Nephron progenitor cell (in vitro differentiated cells): ENCODE data around the gene ABCC6.
"Not testable (repeated sequence)": the region's sequence is repeated elsewhere in the genome, so short reads cannot be mapped to it uniquely, and the experiment has no call there.

ENCODE experiments used
- DNase-seq: peaks from one replicate; pipeline ENCODE4 v3.0.0; 2021
- H3K27ac Mint-ChIP-seq: 2 replicates; pipeline ENCODE4 v1.8.0; 2021; ENCODE audit warnings: mild to moderate bottlenecking, moderate library complexity, mixed read lengths
- H3K27me3 Mint-ChIP-seq: 2 replicates; pipeline ENCODE4 v1.8.0; 2021; ENCODE audit warnings: mild to moderate bottlenecking, low read depth, mixed read lengths; ENCODE audit not compliant: poor library complexity
- H3K36me3 Mint-ChIP-seq: 2 replicates; pipeline ENCODE4 v1.8.0; 2021; ENCODE audit warnings: low read depth, mixed read lengths
- H3K4me1 Mint-ChIP-seq: 2 replicates; pipeline ENCODE4 v1.8.0; 2021; ENCODE audit warnings: mixed read lengths
- H3K4me3 Mint-ChIP-seq: 2 replicates; pipeline ENCODE4 v1.8.0; 2021; ENCODE audit warnings: mild to moderate bottlenecking, moderate library complexity, mixed read lengths
- H3K9me3 Mint-ChIP-seq: 2 replicates; pipeline ENCODE4 v1.8.0; 2021; ENCODE audit warnings: mild to moderate bottlenecking, moderate library complexity, mixed read lengths
- TF ChIP-seq, protein P1 (sequence below): fragments of 200-600 bp; sonication (generic); IDR thresholded peaks from 2 replicates; pipeline ENCODE4 v1.5.0; 2021; ENCODE audit warnings: antibody characterized with exemption

Gene ABCC6

DNA sequence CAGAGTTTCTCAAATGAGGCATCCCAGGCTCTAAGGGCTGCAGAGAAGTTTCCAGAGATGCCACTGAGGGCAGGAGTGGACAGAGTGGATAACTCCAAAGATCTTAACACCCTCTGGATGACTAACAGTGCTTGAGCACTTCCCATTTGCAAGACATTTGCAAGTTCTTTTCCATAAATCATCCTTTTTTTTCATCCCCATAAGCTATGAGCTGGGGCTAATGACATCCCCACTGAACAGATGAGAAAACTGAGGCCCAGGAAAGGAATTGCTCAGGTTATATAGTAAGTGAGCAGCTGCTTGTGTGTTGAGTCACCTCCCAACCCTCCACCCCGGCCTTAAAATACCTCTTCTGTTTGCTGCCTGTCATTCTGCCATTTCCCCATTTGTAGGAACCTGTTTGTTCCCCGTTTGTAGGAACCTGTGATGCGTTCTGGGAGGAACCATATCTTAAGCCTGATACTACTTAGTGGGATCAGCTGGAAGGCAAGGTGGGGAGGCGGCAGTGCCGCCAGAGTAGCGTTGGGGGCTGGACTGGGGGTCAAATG is 15.4 kb downstream of the ABCC6 start:
- H3K27ac Mint-ChIP-seq, DNase-seq, H3K4me1 Mint-ChIP-seq, H3K36me3 Mint-ChIP-seq, H3K9me3 Mint-ChIP-seq, H3K4me3 Mint-ChIP-seq, H3K27me3 Mint-ChIP-seq: not testable (repeated sequence)

DNA sequence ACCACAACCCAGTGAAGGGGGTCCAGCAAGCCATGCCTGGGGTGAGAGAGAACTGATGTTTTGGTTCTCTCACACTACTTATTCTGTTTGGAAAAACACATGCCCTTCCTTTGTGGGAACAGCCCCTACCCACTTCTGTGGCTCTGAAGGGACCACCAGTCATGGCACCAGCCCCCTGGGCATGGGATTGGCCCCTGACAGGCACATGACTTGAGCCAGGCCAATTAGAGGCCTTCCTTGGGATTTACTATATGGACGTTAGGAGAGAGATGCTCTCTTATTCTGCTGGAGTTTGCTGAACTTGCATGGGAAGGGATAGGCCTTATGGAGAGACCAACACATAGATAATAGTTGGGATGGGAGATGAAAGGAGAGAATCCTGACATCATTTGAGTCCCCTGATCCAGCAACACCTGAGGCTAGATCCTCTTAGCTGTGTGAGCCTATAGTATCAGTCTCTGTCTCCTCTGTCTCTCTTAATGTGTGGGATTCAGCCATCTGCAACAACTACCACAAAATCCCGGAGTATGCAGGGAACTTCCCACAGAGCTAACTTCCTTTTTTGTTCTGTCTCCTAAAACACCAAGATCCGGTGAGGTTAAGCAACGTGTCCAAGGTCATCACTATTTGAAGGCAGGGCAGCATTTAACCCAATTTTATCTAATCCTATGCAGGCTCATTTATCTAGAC is 16.1 kb downstream of the ABCC6 start:
- not testable (repeated sequence) for H3K36me3 Mint-ChIP-seq, H3K27ac Mint-ChIP-seq, H3K27me3 Mint-ChIP-seq, H3K9me3 Mint-ChIP-seq, H3K4me1 Mint-ChIP-seq, H3K4me3 Mint-ChIP-seq, DNase-seq

DNA sequence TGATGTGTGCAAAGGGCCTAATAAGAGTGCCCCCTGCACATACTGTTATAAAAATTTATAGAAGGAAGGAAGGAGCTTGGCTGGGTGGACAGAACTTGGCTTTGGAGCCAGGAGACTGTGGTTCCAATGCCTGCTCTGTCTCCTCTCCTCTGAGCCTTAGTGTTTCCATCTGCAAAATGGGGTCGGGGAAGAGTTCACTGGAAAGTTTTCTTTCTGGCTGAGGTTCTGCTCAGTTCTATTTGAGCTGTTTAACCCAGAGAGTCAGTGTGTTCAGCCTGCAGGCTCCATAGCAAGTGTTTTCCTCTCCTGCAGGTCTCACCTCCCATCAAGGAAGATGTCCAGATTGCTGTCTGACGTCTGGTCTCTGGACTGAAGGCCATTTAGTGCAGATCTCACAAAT is 17.4 kb downstream of the ABCC6 start:
- H3K4me3 Mint-ChIP-seq, H3K9me3 Mint-ChIP-seq, H3K36me3 Mint-ChIP-seq: not testable (repeated sequence)

DNA sequence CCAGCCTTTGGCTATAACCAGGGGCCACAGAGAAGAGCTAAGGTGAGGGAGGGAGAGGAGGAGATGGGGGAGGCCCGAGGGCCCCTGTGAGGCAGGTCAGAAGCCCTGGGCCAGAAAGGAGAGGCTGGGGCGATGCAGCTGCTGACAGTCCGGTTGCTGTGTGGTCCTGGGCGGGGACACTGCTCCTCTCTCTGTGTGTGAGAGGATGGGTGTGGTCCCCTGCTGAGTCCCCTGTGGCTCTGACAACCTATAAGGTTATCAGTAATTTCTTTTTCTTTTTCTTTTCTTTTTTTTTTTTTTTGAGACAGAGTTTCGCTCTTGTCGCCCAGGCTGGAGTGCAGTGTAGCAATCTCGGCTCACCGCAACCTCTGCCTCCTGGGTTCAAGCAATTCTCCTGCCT is 18.7 kb downstream of the ABCC6 start:
- H3K4me1 Mint-ChIP-seq, DNase-seq, H3K4me3 Mint-ChIP-seq, H3K27me3 Mint-ChIP-seq, H3K27ac Mint-ChIP-seq, H3K9me3 Mint-ChIP-seq, H3K36me3 Mint-ChIP-seq: not testable (repeated sequence)

More for the DNA sequence above, 17.4 kb downstream of the ABCC6 start:
- not testable (repeated sequence) for H3K27ac Mint-ChIP-seq, H3K27me3 Mint-ChIP-seq, DNase-seq, H3K4me1 Mint-ChIP-seq

DNA sequence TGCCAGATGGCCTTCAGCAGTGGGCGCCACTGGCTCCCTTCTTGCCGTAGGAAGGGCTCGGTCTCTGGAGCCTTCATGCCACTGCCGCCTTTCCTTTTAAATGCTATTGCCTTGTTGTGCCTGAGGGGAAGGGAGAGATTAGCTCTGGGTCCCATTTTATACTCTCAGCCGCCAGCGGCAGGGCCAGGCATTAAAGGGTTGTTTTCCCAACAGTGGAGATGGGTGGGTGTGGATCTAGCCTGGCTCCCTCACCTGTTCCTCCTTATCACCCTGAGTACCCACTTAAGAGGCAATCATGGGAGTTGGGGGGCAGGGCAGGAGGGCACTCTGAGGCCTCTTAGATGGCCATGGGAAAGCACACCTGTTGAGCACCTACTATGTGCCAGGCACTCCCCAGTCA is 19.8 kb downstream of the ABCC6 start:
- DNase-seq, H3K36me3 Mint-ChIP-seq, H3K4me3 Mint-ChIP-seq, H3K4me1 Mint-ChIP-seq, H3K9me3 Mint-ChIP-seq, H3K27me3 Mint-ChIP-seq, H3K27ac Mint-ChIP-seq: not testable (repeated sequence)

DNA sequence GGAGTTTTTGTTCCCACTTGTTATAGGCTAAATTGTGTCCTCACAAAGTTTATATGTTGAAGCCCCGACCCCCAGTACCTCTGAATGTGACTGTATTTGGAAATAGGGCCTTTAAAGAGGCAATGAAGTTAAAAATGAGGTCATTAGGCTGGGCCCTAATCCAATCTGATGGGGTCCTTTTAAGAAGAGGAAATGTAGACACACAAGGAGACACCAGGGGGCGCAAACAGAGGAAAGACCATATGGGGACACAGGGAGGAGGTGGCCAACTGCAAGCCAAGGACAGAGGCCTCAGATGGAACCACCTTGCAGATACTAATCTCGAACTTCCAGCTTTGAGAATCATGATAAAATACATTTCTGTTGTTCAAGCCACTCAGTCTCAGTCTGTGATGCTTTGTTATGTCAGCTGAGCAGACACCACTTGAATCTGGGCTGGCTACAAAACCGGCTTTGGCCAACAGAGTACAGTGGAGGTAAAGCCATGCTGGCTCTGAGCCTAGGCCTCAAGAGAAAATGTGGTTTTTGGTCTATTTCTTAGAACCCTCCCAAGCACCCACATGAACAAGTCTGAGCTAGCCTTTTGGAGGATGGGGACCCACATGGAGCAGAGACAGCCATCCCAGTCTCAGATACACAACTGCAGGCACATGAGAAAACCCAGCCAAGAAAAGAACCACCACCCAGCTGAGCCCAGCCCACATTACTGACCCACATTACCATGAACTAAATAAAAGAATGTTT is 20.7 kb downstream of the ABCC6 start:
- peak; percentile 62 for DNase-seq
- not testable (repeated sequence) for H3K4me1 Mint-ChIP-seq, H3K27ac Mint-ChIP-seq, H3K36me3 Mint-ChIP-seq, H3K9me3 Mint-ChIP-seq, H3K27me3 Mint-ChIP-seq, H3K4me3 Mint-ChIP-seq
- TF ChIP-seq, protein P1, sequence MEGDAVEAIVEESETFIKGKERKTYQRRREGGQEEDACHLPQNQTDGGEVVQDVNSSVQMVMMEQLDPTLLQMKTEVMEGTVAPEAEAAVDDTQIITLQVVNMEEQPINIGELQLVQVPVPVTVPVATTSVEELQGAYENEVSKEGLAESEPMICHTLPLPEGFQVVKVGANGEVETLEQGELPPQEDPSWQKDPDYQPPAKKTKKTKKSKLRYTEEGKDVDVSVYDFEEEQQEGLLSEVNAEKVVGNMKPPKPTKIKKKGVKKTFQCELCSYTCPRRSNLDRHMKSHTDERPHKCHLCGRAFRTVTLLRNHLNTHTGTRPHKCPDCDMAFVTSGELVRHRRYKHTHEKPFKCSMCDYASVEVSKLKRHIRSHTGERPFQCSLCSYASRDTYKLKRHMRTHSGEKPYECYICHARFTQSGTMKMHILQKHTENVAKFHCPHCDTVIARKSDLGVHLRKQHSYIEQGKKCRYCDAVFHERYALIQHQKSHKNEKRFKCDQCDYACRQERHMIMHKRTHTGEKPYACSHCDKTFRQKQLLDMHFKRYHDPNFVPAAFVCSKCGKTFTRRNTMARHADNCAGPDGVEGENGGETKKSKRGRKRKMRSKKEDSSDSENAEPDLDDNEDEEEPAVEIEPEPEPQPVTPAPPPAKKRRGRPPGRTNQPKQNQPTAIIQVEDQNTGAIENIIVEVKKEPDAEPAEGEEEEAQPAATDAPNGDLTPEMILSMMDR: peak; percentile 30

DNA sequence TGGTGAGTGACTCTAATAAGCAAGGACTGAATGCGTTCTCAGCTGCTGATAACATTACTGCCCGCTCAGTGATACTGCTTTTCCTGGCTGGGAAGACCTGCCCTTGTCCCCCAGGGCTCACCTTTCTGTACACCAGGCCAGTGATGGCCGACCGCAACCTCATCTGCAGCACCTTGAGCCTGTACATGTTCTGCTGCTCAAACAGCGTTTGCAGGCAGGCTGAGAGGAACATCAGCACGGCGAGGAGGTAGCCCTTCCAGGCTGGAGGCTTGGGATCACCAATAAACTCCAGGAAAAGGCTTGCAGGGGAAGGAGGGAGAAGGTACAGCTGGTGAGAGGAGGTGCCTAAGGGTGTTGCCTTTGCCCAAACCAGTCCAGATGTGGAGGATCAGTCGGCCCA is 21.4 kb downstream of the ABCC6 start:
- H3K36me3 Mint-ChIP-seq, H3K4me3 Mint-ChIP-seq, H3K27ac Mint-ChIP-seq, DNase-seq, H3K9me3 Mint-ChIP-seq, H3K4me1 Mint-ChIP-seq, H3K27me3 Mint-ChIP-seq: not testable (repeated sequence)

DNA sequence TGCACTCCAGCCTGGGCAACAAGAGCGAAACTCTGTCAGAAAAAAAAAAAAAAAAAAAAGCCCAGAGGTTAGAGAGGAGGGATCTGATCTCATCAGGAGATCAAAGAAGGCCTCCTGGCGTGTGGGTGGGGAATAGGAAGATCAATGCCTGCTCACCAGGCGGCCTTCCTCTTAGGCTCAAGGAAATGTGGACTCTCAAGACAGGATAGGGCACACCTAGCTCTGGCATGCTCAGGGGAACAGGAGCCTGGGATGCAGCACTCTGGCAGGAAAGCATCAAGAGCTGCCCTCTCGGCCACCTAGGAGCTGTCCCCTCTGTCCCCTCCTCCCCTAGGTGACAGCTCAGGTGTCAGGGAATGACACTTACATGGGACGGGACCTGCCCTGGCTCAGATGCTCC is 22.9 kb downstream of the ABCC6 start:
- H3K27ac Mint-ChIP-seq: not testable (repeated sequence)

DNA sequence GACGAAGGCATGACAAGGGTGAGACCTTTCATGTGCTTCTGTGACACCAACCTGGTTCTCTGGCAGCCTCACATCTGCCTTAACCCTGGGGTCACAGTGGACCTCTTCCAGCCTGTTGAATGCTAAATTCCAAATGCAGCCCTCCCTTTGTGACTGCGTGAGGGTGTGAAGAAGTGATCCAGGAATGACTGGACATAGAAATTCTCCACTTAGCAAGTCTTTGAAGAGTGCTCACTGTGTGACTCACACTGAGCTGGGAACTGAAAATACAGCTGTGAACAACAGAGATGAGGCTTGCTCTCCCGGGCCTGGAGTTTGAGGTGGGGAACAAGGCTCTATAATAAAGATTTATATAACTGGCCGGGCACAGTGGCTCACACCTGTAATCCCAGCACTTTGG is 23.9 kb downstream of the ABCC6 start:
- not testable (repeated sequence) for DNase-seq, H3K9me3 Mint-ChIP-seq, H3K4me3 Mint-ChIP-seq, H3K27ac Mint-ChIP-seq, H3K4me1 Mint-ChIP-seq, H3K27me3 Mint-ChIP-seq, H3K36me3 Mint-ChIP-seq

More for the DNA sequence above, 22.9 kb downstream of the ABCC6 start:
- not testable (repeated sequence) for H3K36me3 Mint-ChIP-seq, H3K4me1 Mint-ChIP-seq, DNase-seq, H3K4me3 Mint-ChIP-seq, H3K9me3 Mint-ChIP-seq, H3K27me3 Mint-ChIP-seq

DNA sequence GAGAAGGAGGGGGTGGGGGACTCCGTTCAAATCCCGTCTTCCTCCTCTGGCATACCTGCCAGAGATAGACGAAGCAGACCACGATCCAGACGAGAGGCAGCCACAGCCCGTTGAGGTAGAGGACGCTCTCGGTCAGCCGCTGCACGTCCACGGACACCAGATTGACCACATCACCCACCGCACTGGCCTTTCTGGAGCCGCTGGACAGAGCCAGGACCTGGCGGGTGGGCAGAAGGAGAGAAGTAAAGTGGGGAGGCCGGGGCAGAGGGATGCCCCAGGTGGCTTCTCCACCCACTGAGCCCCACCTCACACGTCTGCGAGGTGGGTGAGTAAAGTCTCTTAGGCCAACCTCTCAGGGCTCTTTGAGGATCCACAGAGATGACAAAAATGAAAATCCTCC is 25.3 kb downstream of the ABCC6 start:
- Mint-ChIP-seq H3K36me3 (no peaks in the 10 kb centered on the region), H3K27me3 (no peaks in the 10 kb centered on the region), H3K9me3 (no peaks in the 10 kb centered on the region), H3K4me3 (no peak overlapping the region), H3K4me1 (peaks cover 6% of the 10 kb centered on the region), H3K27ac (no peak overlapping the region)
- TF ChIP-seq, protein P1: no peak
- DNase-seq: no peak
